Endodermal cell (in vitro differentiated cells): ENCODE data around the gene SPDYE17. TPM values are rescaled to one million over a fixed set of nuclear protein-coding genes. Genes with fewer than 3 reads are reported as not detected.
"Not testable (repeated sequence)": the region's sequence is repeated elsewhere in the genome, so short reads cannot be mapped to it uniquely, and the experiment has no call there.

ENCODE experiments used
- DNase-seq: peaks from one replicate; pipeline ENCODE4 v3.0.0-alpha.2; 2017
- H3K27ac ChIP-seq: 2 replicates; pipeline ENCODE4 v1.5.1; 2013; ENCODE audit warnings: mild to moderate bottlenecking, low read depth, low read length, moderate library complexity
- H3K27me3 ChIP-seq: 2 replicates; pipeline ENCODE4 v1.6.1; 2013; ENCODE audit warnings: mild to moderate bottlenecking, low read length, moderate library complexity; ENCODE audit not compliant: insufficient read depth, control insufficient read depth, poor library complexity, severe bottlenecking
- H3K36me3 ChIP-seq: 2 replicates; pipeline ENCODE4 v1.7.0; 2013; ENCODE audit warnings: mild to moderate bottlenecking, low read length, moderate library complexity; ENCODE audit not compliant: control insufficient read depth, insufficient read depth
- H3K4me1 ChIP-seq: one replicate; pipeline ENCODE4 v1.7.0; 2013; ENCODE audit warnings: low read length; ENCODE audit not compliant: control insufficient read depth, insufficient read depth
- H3K4me3 ChIP-seq: 2 replicates; pipeline ENCODE4 v1.5.1; 2013; ENCODE audit warnings: mild to moderate bottlenecking, low read length, moderate library complexity
- H3K9ac ChIP-seq: 2 replicates; pipeline ENCODE4 v1.6.1; 2013; ENCODE audit warnings: mild to moderate bottlenecking, low read length, moderate library complexity; ENCODE audit not compliant: poor library complexity, severe bottlenecking; ENCODE audit errors: extremely low read depth
- H3K9me3 ChIP-seq: 2 replicates; pipeline ENCODE4 v1.6.1; 2013; ENCODE audit warnings: mild to moderate bottlenecking, low read length, moderate library complexity; ENCODE audit not compliant: control insufficient read depth
- H3K27ac Mint-ChIP-seq: 2 replicates; pipeline ENCODE4 v1.8.0; 2020; ENCODE audit warnings: mixed read lengths
- H3K27me3 Mint-ChIP-seq: 2 replicates; pipeline ENCODE4 v1.8.0; 2021; ENCODE audit warnings: mild to moderate bottlenecking, mixed read lengths; ENCODE audit not compliant: insufficient read depth
- H3K36me3 Mint-ChIP-seq: 2 replicates; pipeline ENCODE4 v1.8.0; 2020; ENCODE audit warnings: low read depth, mixed read lengths
- H3K4me1 Mint-ChIP-seq: 2 replicates; pipeline ENCODE4 v1.8.0; 2020; ENCODE audit warnings: mixed read lengths
- H3K4me3 Mint-ChIP-seq: 2 replicates; pipeline ENCODE4 v1.8.0; 2020; ENCODE audit warnings: mild to moderate bottlenecking, moderate library complexity, mixed read lengths
- H3K9me3 Mint-ChIP-seq: 2 replicates; pipeline ENCODE4 v1.8.0; 2020; ENCODE audit warnings: mild to moderate bottlenecking, mixed read lengths
- WGBS, 2 experiments: methylation state at CpG; one replicate each; pipeline versions ENCODE4 v1.1.5 to v1.1.7; 2013; ENCODE audit warnings: missing lambda C conversion rate in 2 of 2, mixed read lengths in 1 of 2; ENCODE audit not compliant: insufficient coverage in 1 of 2, insufficient read length in 1 of 2; 5-methylcytosine and 5-hydroxymethylcytosine counted together
- total RNA-seq, 2 donors: library from RNA; stranded (reverse); fragmentation: NEBNext Ultra II Directional in 1 of 2; extraction: Animal tissue kit (Norgen Biotek cat#: 25700) in 1 of 2; gene quantifications; 2 replicates in 1 of 2; 3 replicates in 1 of 2; pipeline ENCODE4 v1.2.1, GENCODE V29; 2021

Gene SPDYE17
- total RNA-seq, 2 donors from 2014 or later = not detected

GRCh38 chr7:77071108-77071507 lies 38.9 kb upstream of the SPDYE17 start:
- H3K4me1 ChIP-seq, H3K27ac ChIP-seq, H3K27me3 Mint-ChIP-seq, DNase-seq, H3K4me1 Mint-ChIP-seq, H3K27ac Mint-ChIP-seq, H3K27me3 ChIP-seq, H3K36me3 ChIP-seq, H3K4me3 ChIP-seq, H3K9ac ChIP-seq, H3K4me3 Mint-ChIP-seq: not testable (repeated sequence)
- Mint-ChIP-seq H3K9me3 (peaks cover 23% of the 10 kb centered on the region), H3K36me3 (peaks cover 31% of the 10 kb centered on the region)
- H3K9me3 ChIP-seq = peaks cover 19% of the 10 kb centered on the region
- WGBS, 2 experiments = 94% methylated on average over 6 of the region's 6 CpGs; no CpG with 5 or more reads in 1 of the 2 experiments

GRCh38 chr7:77065869-77066268 lies 33.7 kb upstream of the SPDYE17 start:
- WGBS, 2 experiments = 91 to 94% methylated on average over 5 to 7 of the region's 7 CpGs
- not testable (repeated sequence) for H3K9ac ChIP-seq, H3K4me3 Mint-ChIP-seq, H3K4me3 ChIP-seq, DNase-seq, H3K4me1 ChIP-seq, H3K27ac Mint-ChIP-seq, H3K27ac ChIP-seq, H3K36me3 ChIP-seq, H3K27me3 ChIP-seq, H3K27me3 Mint-ChIP-seq, H3K4me1 Mint-ChIP-seq
- peaks cover 15% of the 10 kb centered on the region for H3K9me3 ChIP-seq
- Mint-ChIP-seq H3K9me3 (peaks cover 19% of the 10 kb centered on the region), H3K36me3 (peaks cover 19% of the 10 kb centered on the region)

- DNase-seq, H3K4me1 ChIP-seq, H3K9me3 ChIP-seq, H3K4me3 Mint-ChIP-seq, H3K27me3 ChIP-seq, H3K36me3 Mint-ChIP-seq, H3K27ac Mint-ChIP-seq, H3K9ac ChIP-seq, H3K9me3 Mint-ChIP-seq, H3K4me3 ChIP-seq, H3K27ac ChIP-seq, H3K36me3 ChIP-seq, H3K27me3 Mint-ChIP-seq, H3K4me1 Mint-ChIP-seq: not testable (repeated sequence)
- 93 to 100% methylated on average over 1 to 2 of the region's 4 CpGs for WGBS, 2 experiments
Observed at GRCh38 chr7:77063732-77064131, 31.6 kb upstream of the SPDYE17 start.

- H3K36me3 Mint-ChIP-seq, H3K9me3 Mint-ChIP-seq, H3K4me3 ChIP-seq, H3K9ac ChIP-seq, H3K27me3 ChIP-seq, H3K4me3 Mint-ChIP-seq, H3K27ac Mint-ChIP-seq, H3K4me1 Mint-ChIP-seq, H3K9me3 ChIP-seq, H3K4me1 ChIP-seq, DNase-seq, H3K36me3 ChIP-seq, H3K27me3 Mint-ChIP-seq, H3K27ac ChIP-seq: not testable (repeated sequence)
- WGBS, 2 experiments = 97% methylated on average over 4 of the region's 4 CpGs; no CpG with 5 or more reads in 1 of the 2 experiments
Observed at GRCh38 chr7:77062557-77062956, 30.4 kb upstream of the SPDYE17 start, which contains the start of gene SPDYE18. SPDYE18 (minus strand) TSS chr7:77062558; CDS start chr7:77060512, 2,046 bp downstream.

GRCh38 chr7:77026349-77026748 lies 5.8 kb downstream of the SPDYE17 start:
- not testable (repeated sequence) for H3K4me1 Mint-ChIP-seq

GRCh38 chr7:77010074-77010680 lies 22.0 kb downstream of the SPDYE17 start:
- not testable (repeated sequence) for H3K27me3 ChIP-seq, H3K27me3 Mint-ChIP-seq, H3K27ac ChIP-seq, H3K9me3 Mint-ChIP-seq, H3K4me3 ChIP-seq, H3K4me1 ChIP-seq, H3K4me1 Mint-ChIP-seq, H3K36me3 Mint-ChIP-seq, H3K4me3 Mint-ChIP-seq, H3K27ac Mint-ChIP-seq, H3K9me3 ChIP-seq, H3K9ac ChIP-seq, H3K36me3 ChIP-seq
- DNase-seq = peak; percentile 63
- WGBS, 2 experiments = 86 to 92% methylated on average over 2 to 5 of the region's 16 CpGs

More at GRCh38 chr7:77026349-77026748, 5.8 kb downstream of the SPDYE17 start:
- H3K9ac ChIP-seq, H3K9me3 ChIP-seq, H3K36me3 Mint-ChIP-seq, H3K27me3 ChIP-seq, DNase-seq, H3K27me3 Mint-ChIP-seq, H3K9me3 Mint-ChIP-seq, H3K4me3 ChIP-seq, H3K4me1 ChIP-seq, H3K36me3 ChIP-seq, H3K4me3 Mint-ChIP-seq, H3K27ac ChIP-seq, H3K27ac Mint-ChIP-seq: not testable (repeated sequence)
- WGBS, 2 experiments = no CpG with 5 or more reads among the region's 10 CpGs

GRCh38 chr7:77008000-77008399 lies 24.2 kb downstream of the SPDYE17 start:
- not testable (repeated sequence) for H3K9me3 Mint-ChIP-seq, H3K4me1 ChIP-seq, H3K9ac ChIP-seq, H3K27me3 ChIP-seq, H3K36me3 Mint-ChIP-seq, H3K9me3 ChIP-seq, H3K4me3 ChIP-seq, H3K27ac ChIP-seq, H3K4me1 Mint-ChIP-seq, H3K36me3 ChIP-seq, H3K4me3 Mint-ChIP-seq, H3K27ac Mint-ChIP-seq, H3K27me3 Mint-ChIP-seq
- peak; percentile 43 for DNase-seq
- 96 to 100% methylated on average over 1 to 10 of the region's 10 CpGs for WGBS, 2 experiments
